ENCODE measurements around the gene PDHX.

PDHX gene

DNA sequence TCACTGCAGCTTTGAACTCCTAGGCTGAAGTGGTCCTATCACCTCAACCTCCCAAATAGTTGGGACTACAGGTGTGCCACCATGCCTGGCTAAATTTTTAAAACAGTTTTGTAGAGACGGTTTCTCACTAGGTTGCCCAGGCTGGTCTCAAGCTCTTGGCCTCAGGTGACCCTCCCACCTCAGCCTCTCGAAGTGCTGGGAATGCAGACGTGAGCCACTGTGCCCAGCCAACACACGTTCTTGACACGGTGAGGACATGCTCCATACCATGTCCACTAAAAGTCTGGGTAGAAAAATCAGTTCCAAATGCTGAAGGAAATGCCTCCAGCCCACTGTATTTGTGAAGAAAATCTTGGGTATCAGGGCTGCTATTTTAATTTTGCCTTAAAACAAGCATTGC is 46.9 kb downstream of the PDHX start:
- no peaks in the 10 kb centered on the region for H3K4me1 Mint-ChIP-seq
- DNase-seq (no peak), ATAC-seq (no peak)
- no peak overlapping the region for H3K4me3 Mint-ChIP-seq
- no peak overlapping the region for H3K27ac Mint-ChIP-seq
- H3K27me3 Mint-ChIP-seq, result no peaks in the 10 kb centered on the region
- no peaks in the 10 kb centered on the region for H3K9me3 Mint-ChIP-seq

GRCh38 chr11:34964610-34965331 is 48.4 kb downstream of the PDHX start:
- Mint-ChIP-seq H3K27me3 (no peaks in the 10 kb centered on the region), H3K9me3 (no peaks in the 10 kb centered on the region), H3K4me1 (no peaks in the 10 kb centered on the region), H3K27ac (no peak overlapping the region), H3K4me3 (no peak overlapping the region)
- ATAC-seq (no peak), DNase-seq (no peak)

DNA sequence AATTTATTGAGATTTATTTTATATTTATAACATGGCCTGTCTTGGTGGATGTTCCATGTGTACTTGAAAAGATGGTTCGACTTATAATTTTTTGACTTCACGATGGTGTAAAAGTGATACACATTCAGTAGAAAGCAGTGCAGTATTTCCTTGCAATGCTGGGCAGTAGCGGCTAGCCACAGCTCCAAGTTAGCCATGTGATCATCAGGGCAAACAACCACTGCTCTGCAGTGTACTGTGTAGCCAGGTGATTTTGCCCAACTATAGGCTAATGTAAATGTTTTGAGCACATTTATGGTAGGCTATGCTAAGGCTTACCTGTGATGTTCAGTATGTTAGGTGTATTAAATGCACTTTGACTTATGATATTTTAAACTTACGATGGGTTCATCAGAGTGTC is 52.4 kb downstream of the PDHX start:
- Mint-ChIP-seq H3K27me3 (no peaks in the 10 kb centered on the region), H3K4me1 (no peaks in the 10 kb centered on the region), H3K27ac (no peak overlapping the region), H3K9me3 (no peaks in the 10 kb centered on the region), H3K4me3 (no peak overlapping the region)
- ATAC-seq (no peak), DNase-seq (no peak)

- Mint-ChIP-seq H3K27me3 (no peaks in the 10 kb centered on the region), H3K9me3 (no peaks in the 10 kb centered on the region), H3K4me1 (no peaks in the 10 kb centered on the region), H3K27ac (no peak overlapping the region), H3K4me3 (no peak overlapping the region)
- no peak for ATAC-seq
- no peak for DNase-seq
Observed at GRCh38 chr11:34970033-34970432, 53.6 kb downstream of the PDHX start.

GRCh38 chr11:34970480-34970879 is 54.1 kb downstream of the PDHX start:
- ATAC-seq (no peak), DNase-seq (no peak)
- H3K4me1 Mint-ChIP-seq, result no peaks in the 10 kb centered on the region
- H3K9me3 Mint-ChIP-seq, result no peaks in the 10 kb centered on the region
- H3K27ac Mint-ChIP-seq, result no peak overlapping the region
- no peaks in the 10 kb centered on the region for H3K27me3 Mint-ChIP-seq
- no peak overlapping the region for H3K4me3 Mint-ChIP-seq

GRCh38 chr11:34971928-34972327 is 55.5 kb downstream of the PDHX start:
- ATAC-seq (no peak), DNase-seq (no peak)
- Mint-ChIP-seq H3K27me3 (no peaks in the 10 kb centered on the region), H3K4me1 (no peaks in the 10 kb centered on the region), H3K9me3 (no peaks in the 10 kb centered on the region), H3K4me3 (no peak overlapping the region), H3K27ac (no peak overlapping the region)

- Mint-ChIP-seq H3K9me3 (no peaks in the 10 kb centered on the region), H3K4me1 (no peaks in the 10 kb centered on the region), H3K27me3 (no peaks in the 10 kb centered on the region), H3K4me3 (no peak overlapping the region), H3K27ac (no peak overlapping the region)
- DNase-seq (no peak), ATAC-seq (no peak)
Observed at GRCh38 chr11:34972366-34972765, 55.9 kb downstream of the PDHX start.

GRCh38 chr11:34972892-34973291 is 56.5 kb downstream of the PDHX start:
- Mint-ChIP-seq H3K9me3 (no peaks in the 10 kb centered on the region), H3K27me3 (no peaks in the 10 kb centered on the region), H3K4me3 (no peak overlapping the region), H3K4me1 (no peaks in the 10 kb centered on the region), H3K27ac (no peak overlapping the region)
- DNase-seq (no peak), ATAC-seq (no peak)

DNA sequence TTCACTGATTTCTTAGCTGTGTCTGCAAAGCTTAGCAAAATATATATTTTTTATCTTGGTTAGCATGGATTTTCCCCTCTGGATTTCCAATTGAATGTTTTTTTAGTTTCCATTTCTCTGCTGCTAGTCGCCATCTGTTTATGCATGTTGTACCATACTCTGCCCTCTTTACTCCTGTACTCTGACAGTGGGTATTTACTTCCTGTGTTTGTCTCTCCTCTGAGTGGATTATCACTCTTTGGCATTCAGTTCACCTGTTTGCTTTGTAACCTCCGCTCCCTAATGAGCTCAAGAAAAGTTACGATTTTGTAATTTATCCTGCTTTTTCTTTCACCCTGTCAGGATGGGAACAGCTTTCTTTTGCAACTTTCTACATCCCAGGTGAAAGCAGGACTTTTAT is 59.1 kb downstream of the PDHX start:
- ATAC-seq, result no peak

DNA sequence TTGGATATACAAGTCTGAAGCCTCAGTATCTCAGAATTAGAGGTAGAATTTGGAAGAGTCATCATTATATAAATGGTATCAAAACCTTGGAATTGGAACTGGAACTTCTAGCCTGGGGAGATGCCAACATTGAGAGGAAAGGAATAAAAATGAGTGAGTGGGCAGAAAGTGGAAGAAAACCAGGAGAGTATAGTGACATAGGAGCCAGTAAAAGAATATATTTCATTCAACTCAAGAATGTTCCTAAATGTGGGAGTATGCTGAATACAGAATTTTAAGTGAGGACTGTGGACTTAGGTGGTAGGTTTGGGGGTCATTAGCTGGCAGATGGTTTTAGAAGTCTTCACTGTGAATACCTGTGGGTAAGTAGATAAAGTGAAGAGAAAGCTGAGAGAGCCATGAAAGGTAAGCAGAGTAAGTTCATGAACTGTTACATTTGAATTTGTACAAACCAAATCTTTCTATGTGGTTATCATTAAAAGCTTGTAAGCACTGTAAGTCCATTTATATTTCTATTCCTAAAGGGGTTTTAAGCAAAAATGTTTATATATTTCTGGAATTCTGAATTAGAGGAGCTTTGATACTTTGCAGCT is 60.2 kb downstream of the PDHX start:
- DNase-seq, result no peak
- H3K27ac Mint-ChIP-seq, result peak overlapping the region in 1 of 2 donors; percentile 7
- H3K4me1 Mint-ChIP-seq, result peaks cover 6% of the 10 kb centered on the region
- no peak for ATAC-seq
- H3K4me3 Mint-ChIP-seq, result no peak overlapping the region
- H3K9me3 Mint-ChIP-seq, result peaks cover 0 to 4% of the 10 kb centered on the region in 2 donors
- H3K27me3 Mint-ChIP-seq, result no peaks in the 10 kb centered on the region

More for the DNA sequence above, 59.1 kb downstream of the PDHX start:
- no peak overlapping the region for H3K27ac Mint-ChIP-seq
- no peak overlapping the region for H3K4me3 Mint-ChIP-seq
- H3K27me3 Mint-ChIP-seq, result no peaks in the 10 kb centered on the region
- H3K9me3 Mint-ChIP-seq, result peaks cover 0 to 2% of the 10 kb centered on the region in 2 donors
- peaks cover 3% of the 10 kb centered on the region for H3K4me1 Mint-ChIP-seq
- no peak for DNase-seq

- DNase-seq (no peak), ATAC-seq (no peak)
- Mint-ChIP-seq H3K27ac (no peak overlapping the region), H3K4me3 (no peak overlapping the region), H3K27me3 (no peaks in the 10 kb centered on the region), H3K4me1 (peaks cover 6% of the 10 kb centered on the region), H3K9me3 (peaks cover 0 to 4% of the 10 kb centered on the region in 2 donors)
Observed at GRCh38 chr11:34977089-34977912, 60.9 kb downstream of the PDHX start.

GRCh38 chr11:34978236-34979191 is 62.1 kb downstream of the PDHX start:
- ATAC-seq (no peak), DNase-seq (no peak)
- Mint-ChIP-seq H3K27me3 (no peaks in the 10 kb centered on the region), H3K4me3 (no peak overlapping the region), H3K4me1 (peaks cover 6% of the 10 kb centered on the region), H3K9me3 (peaks cover 0 to 4% of the 10 kb centered on the region in 2 donors), H3K27ac (no peak overlapping the region)

- ATAC-seq (no peak), DNase-seq (no peak)
- no peaks in the 10 kb centered on the region for H3K27me3 Mint-ChIP-seq
- H3K4me1 Mint-ChIP-seq, result peaks cover 11% of the 10 kb centered on the region
- H3K27ac Mint-ChIP-seq, result no peak overlapping the region
- H3K9me3 Mint-ChIP-seq, result peaks cover 0 to 4% of the 10 kb centered on the region in 2 donors
- no peak overlapping the region for H3K4me3 Mint-ChIP-seq
Observed at GRCh38 chr11:34984514-34984913, 68.1 kb downstream of the PDHX start.

DNA sequence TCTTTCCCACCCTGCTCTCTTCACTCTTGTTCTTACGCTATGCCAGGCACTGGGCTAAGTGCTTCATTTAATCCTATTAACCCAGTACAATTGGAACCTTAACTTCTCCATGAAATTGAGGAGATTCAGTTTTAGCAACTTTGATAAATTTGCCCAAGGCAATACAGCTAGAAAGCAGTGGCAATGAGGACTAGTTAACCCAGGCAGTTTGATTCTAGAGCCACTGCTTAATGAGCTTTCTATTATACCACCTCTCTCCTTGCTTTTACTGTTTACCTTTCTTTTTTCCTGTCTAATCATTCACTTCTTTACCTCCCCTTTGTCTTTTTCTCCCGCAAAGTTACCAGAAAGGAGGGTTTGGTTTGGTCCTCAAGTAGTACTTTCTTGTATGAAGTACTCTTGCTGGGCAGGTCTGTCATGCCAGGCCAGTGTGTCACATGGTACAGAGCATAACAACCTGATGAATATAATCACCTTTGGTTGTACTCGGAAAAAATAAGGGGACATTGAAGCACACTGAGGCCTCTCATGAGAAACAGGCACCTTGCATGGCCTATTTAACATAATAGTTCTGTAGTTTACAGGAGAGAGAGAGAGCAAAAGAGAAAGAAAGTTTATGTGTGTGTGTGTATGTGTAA is 70.6 kb downstream of the PDHX start:
- Mint-ChIP-seq H3K4me1 (peaks cover 6% of the 10 kb centered on the region), H3K4me3 (no peak overlapping the region), H3K9me3 (no peaks in the 10 kb centered on the region), H3K27ac (no peak overlapping the region), H3K27me3 (no peaks in the 10 kb centered on the region)
- ATAC-seq (no peak), DNase-seq (no peak)

GRCh38 chr11:34987617-34988016 is 71.2 kb downstream of the PDHX start:
- Mint-ChIP-seq H3K9me3 (no peaks in the 10 kb centered on the region), H3K4me3 (no peak overlapping the region), H3K27ac (no peak overlapping the region), H3K27me3 (no peaks in the 10 kb centered on the region), H3K4me1 (peaks cover 6% of the 10 kb centered on the region)
- ATAC-seq (no peak), DNase-seq (no peak)

Measured in stimulated activated naive CD8-positive, alpha-beta T cell treated with anti-CD3 and anti-CD28 coated beads, Interleukin-15, amount 100 ng/mL, for 72 hours (primary cell).